Activated T-helper 1 cell treated with Interleukin-2 at 50 U/mL for 16 hours (primary cell): Measurements from ENCODE around the gene STK10.

Experiments used
- DNase-seq: peaks from one replicate; pipeline ENCODE4 v3.0.0-alpha.2; 2020; ENCODE audit warnings: low read depth

Gene STK10

DNA sequence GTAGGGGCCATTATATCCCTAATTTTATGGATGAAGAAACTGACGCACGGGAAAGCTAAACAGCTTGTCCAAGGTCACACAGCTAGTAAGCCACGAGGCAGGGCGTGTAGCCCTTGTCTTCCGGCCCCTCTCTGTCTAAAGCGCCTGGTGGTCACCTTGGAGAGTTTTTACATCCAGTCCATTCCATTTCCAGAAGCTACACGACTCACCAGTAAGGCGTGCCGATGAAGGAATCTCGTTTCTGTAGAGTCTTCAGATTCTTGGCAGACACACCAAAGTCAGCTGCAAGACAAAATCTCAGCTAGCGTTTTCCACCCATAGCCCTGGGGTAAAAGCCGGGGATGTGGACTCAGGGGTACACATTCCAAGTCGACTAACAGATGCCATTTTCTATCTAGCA lies 80.5 kb downstream of the STK10 start:
- no peak for DNase-seq

DNA sequence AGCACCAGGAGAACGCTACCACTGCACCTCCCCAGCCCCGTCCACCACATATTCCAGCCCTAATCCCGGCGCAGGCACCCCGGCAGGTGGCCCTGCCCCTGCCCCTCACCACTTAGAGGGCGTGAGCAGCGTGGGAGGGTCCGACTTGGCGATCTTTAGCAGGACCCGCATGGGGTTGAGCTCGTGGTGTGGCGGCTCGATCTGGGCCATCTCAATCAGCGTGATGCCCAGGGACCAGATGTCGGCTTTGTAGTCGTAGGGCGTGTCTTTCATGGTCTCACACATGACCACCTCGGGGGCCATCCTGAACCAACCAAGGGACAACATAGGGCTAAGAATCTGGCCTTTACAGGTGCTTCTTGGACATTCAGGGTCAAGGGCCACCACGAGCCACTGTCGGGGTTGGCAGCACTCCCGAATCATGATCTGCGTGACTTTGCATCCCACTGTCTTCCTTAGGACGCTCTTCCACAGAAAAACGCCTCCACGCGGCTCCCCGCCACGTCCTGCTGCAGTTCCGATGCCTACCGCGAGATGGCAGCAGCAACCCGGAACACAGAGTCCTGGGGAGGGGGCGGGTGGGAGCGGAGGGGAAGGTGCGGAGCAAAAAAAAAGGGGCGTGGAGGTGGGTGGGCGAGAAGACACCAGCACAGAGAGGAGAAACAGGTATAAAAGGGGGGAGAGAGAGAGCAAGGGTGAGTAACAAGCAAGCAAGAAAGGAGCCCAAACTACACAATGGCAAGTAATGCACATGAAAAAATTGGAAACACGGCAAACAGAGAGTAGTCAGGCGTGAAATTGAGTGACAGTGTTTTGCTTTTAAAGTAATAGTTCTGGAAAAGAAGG lies 81.3 kb downstream of the STK10 start:
- DNase-seq: peak; percentile 53

DNA sequence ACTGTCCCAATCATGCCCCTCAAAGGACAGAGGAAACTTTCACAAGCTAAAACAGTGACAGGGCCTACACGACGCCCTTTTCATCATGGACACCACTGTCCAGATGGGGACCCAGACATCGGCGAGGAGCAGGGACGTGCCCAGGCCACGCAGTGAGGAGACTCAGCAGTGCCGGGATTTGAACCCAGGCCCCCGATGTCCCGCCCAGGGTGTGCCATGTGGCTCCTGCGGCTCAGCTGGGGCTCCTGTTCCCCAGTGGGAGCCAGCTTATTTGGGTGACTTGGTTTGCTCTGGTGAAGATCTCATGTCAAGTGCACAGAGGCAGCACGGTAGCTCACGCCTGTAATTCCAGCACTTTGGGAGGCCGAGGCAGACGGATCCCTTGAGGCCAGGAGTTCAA lies 82.2 kb downstream of the STK10 start:
- no peak for DNase-seq

DNA sequence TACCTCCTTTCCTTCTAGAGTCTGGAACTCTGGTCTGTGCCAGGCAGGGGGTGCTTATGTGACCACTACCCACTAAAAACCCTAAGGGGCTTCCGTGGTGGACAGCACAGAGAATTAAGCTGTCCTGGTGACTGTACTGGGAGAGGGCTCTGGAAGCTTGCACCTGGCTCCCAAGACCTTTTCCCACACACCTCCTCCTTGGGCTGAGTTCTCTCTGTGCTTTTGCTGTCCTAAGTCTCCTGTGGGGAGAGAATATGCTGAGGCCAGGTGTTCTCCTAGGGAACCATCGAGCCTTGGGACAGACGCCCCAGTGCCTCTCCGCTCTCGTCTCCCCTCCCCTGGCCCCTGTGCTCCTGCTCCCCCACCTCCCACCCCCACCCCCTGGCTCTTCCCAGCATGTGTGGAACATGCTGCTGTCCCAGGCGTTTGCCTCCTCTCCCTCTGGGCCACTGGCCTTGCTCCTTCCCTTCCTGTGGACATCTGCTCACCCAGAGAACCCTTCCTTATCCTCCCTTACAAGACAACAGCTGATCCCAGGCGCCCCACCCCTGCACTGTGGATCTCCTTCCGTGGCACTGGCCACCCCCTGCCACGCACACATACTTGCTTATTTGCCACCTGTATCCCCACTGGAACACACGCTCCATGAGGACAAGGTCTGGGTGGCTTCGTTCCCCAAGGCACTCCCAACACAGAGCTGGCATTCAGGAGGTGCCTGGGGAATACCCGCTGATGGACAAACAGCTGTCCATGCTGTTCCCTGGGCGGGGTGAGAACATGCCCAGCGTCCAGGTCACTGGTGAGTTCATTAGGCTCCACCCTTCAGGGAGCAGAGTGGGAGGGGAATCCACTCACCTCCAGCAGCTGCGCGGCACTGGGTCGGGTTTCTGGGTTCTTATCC lies 83.0 kb downstream of the STK10 start:
- no peak for DNase-seq

DNA sequence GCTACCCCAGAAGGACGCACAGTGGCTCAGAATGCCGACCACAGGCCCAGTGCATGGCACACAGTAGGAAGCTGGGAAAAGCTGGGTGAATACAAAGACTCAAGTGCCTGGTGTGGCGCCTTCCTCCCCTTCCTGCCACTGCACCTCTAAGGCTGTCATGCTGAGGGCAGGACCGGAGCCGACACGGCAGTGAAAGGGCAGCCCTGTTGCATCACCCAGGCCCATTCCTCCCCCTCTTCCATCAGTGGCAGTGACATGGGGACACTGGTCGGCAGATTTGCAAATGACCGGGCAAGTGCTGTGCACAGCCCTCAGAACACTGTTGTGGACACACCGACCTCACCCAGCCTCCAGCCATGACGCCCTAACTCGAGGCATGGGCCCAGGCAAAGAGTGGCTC lies 84.0 kb downstream of the STK10 start:
- no peak for DNase-seq

DNA sequence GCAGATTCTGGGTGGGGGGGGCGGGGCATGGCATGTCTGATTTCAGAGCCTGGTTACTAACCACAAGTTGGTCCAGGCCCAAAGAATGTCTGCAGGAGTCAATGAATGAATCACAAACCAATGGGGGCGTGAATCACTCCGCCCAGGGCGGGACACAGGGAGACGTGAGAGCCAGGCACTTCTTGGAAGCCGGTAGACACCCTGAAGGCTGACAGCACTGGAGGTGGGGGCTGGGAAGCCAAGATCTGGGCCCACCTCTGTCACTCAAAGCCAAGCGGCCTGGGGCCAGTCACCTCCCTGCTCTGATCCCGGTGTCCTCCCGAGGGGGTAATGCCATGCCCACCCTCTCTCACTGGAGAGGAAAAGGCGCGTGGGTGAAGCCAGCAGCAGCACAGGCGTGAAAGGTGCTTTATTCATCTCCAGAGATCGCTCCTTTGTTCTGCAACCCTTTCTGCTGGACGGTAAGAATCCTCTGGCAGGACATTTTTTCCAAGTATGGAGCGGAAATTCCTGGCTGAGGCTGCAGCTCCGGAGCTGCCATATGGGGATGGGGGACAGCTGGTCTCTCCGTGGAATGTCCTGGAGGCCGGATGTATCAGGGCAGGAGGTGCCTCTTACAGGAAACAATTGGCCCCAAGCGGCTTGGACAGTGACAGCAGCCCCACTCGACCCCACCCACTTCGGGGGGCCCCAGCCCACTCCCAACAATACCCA lies 85.0 kb downstream of the STK10 start:
- no peak for DNase-seq

DNA sequence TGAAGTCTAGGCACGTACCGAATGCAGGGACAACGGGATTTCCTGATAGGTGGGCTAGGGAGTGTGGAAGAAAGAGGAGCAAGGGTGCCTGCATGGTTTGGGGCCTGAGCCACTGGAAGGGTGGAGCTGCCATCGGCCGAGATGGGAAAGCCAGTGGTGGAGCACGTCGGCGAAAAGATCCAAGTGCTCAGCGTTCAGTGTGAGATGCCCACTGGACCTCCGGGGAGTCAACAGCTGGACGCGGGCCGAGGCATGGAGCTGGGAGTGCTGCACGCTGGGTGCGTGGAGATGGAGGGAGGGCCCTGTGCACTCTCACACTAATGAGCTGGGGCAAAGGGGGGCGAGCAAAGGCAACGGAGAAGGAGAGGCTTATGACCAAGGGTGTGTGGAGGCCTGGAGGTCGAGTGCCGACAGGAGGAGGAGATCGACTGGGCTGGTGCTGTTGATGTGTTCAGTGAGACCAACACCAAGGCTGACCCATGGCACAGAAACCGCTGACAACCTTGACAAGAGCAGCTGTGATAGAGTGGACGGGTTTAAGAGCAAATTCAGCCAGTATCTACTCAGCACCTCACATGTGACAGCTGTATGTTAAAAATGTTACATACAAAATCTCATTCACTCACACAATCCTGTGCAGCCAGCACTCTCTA lies 85.7 kb downstream of the STK10 start:
- DNase-seq: no peak

DNA sequence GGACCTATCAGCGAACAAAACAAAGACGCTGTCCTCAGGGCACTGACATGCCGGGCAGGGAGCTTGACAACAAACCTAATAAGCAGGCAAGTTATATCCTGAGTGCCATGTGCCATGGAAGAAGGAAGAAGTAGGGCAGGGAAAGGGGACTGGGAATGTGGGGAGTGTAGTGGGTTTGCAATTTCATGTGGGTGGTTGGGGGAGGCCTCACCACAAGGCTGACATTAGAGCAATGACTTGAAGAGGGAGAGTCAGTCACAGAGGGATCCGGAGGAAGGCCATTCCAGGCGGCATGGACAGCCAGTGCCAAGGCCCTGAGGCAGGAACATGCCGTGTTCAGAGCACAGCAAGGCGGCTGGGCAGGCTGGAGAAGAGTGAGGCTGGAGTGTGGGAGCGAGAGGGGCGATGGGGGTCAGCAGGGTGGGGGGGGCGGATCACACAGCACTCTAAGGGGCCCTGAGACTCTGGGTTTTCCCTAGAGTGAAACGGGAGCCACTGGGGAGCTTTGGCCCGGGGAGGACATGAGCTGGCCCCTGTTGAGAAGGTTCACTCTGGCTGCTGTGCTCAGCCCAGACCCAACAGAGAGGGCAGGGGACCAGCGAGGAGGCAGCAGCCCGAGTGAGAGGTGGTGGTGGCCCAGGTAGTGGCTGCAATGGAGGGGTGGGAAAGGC lies 86.3 kb downstream of the STK10 start:
- no peak for DNase-seq

DNA sequence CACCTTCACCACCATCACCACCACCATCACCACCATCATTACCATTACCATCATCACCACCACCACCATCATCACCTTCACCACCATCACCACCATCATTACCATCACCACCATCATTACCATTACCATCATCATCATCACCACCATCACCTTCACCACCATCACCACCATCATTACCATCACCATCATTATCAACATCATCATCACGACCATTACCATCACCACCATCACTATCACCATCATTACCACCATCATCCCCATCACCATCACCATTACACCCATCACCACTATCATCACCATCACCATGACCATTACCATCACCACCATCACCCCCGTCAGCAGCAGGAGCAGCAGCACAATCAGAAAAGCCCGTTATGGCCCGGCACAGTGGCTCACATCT lies 89.1 kb downstream of the STK10 start:
- no peak for DNase-seq

DNA sequence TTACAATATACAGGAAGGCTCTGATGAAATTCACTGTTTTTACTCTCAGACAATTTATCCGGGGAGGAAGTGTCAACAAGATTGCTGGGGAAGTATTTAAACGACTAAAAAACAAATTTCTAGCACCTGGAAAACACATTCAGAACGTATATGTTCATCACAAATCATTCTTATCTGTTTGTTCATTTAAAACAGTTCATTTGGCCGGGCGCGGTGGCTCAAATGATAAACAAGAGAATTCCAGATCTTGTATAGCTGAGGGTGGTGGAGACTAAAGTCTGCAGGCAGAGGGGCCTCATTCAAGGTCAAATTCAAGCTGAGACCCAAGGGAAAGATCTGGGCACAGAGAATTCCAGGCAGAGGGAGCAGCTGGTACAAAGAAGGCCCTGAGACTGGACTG lies 90.0 kb downstream of the STK10 start:
- DNase-seq: no peak

DNA sequence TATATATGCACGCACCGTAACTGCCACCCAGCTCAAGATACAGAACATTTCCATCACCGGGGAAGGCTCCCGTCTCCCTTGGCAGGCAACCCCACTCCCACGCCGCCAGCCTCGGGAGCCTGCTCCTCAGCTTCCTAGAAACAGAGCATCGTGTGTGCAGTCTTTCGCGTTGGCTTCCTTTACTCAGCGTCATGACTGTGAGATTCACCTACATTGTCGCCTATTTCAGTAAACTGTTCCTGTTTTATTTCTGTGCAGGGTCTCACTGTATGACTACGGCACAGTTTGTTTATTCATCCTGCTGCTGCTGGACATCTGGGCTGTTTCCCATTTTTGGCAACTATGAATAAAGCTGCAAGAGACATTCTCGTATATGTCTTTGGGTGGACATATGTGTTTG lies 90.7 kb downstream of the STK10 start:
- no peak for DNase-seq

DNA sequence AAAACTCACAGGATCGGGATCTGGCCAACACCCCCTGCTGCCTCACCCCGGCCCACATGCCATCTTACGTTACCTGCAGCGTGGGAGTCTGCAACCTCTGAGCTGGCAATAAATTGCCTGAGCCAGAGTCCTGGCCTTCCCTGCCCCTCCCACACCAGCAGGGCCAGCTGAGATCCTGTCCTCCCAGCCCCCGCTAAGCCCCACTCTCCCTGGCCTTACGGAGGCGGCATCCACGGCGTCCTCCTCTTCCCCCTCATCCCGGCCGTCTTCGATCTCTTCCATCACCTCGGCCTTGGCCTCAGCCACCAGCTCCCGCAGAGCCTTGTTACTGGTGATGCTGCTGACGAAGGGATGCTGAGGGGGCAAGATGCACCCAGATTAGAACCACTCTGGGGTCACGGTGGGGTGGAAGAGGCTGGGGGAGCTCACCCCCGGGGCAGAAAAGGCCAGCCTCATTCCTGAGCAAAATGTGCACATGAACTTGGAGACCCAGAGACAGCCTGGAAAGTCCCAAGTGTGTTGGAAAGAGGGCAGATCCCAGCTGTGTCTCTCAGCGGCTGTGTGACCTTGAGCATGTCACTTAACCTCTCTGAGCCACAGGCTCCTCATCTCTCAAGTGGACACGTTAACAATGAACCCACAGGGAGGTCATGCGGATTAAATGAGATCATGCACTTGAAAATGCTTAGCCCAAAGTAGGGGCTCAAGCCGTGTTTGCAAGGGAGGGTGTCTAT lies 91.7 kb downstream of the STK10 start:
- no peak for DNase-seq

DNA sequence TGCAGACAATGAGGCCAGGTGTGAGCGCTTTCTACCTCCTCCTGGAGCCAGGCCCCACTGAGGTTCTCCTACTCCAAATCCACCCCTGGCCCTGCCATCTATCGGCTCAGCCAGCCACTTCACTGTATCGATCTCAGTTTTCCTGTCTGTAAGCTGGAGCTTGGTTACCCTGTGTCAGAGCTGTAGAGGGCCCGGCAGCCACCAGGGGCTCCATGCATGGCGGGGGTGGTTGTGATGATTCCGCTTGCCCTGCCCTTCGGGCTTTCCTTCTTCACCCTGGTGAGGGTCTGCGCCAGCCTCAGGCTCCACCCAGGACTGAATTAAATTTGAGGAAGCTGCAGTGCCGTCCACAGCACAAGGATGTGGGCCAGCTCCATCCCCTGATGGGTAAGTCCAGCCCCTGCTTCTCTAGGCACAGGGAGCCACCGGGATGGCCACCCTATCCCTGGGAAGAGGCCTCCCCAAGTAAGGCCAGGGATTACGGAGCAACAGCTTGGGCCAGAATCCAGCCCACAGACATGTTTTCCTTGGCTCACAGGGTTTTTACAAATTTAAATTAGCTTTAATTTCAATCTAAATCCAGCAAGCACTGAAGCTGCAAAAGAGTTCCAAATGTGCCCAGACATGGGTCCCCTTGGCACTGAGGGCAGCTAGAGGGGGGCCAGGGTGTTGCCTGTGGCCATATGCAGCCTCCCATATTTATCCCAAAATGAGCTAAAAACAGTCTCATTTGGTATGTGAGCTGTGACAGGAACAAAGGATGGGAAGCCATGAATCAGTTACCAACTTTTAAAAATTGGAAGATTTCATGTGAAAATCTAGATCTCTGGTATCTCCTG lies 92.4 kb downstream of the STK10 start:
- DNase-seq: no peak

DNA sequence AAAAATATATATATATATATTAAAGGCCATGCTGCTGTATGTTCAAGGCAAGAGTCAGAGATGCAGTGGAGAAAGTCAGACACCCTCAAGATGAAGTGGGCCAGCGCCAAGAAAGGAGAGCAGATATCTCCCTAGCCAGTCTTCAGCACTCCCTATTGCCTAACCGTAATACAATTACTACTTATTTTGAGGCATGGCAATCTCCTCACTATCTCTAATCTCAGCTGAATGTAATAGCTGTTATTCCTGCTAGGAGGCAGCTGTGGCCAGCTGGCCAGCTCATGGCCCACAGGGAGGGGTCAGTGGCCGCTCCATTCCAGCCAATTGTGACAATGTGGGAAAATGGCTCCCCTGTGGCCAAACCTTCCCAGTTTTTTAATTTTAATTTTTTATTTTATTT lies 94.1 kb downstream of the STK10 start:
- no peak for DNase-seq

DNA sequence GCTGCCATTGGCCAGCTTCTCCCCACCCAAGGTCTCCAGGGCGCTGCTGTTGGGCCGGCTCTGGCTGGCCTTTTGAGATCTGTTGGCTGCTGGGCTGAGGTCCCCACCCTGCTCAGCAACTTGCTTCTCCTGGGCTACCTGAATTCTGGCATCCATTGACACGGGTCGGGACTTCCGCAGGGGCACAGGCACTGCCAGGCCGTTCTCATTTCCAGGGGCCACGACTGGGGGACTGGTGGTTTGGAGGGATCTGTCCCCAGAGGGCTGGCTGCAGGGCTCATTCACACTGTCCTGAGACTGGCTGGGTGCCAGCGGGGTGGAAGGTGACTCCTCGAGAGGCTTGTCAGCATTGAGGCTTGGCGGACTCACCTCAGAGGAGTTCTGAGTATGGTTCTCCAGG lies 94.5 kb downstream of the STK10 start:
- DNase-seq: no peak

DNA sequence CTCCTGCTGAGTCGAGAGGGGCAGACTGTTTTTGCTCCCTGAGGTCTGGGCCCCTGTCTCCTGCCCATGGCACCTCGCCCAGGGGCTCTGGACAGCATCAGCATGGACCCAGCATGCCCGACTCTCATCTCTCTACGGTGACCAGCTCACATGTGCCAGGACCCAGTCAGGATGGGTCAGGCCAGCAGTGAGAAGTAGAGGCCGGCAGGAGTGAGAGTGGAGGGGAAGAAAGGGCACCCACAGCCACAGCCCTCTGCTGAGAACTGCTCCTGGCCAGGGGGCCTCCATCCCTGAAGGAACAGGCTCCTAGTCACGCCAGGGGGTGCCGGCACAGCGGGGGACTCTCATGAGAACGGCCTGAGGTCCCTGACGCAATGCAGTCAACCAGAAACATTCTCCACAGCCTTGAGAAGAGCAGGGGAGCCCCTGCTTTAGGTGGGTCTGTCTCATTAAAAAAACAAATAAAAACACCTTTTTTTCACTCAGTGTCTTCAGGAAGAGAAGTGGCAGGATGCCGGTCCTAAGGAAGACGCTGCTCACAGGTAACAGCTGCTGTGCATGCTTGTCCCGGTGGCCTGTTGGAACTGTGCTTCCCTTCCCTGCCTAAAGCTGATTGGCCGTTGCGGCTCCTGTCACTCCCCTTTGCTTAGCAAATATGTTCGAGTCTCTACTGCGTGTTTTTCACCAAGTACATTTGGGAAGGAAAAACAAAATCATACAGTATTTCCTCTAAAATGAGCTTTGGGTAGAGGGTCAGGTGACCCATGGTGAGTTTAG lies 95.9 kb downstream of the STK10 start:
- DNase-seq: no peak

DNA sequence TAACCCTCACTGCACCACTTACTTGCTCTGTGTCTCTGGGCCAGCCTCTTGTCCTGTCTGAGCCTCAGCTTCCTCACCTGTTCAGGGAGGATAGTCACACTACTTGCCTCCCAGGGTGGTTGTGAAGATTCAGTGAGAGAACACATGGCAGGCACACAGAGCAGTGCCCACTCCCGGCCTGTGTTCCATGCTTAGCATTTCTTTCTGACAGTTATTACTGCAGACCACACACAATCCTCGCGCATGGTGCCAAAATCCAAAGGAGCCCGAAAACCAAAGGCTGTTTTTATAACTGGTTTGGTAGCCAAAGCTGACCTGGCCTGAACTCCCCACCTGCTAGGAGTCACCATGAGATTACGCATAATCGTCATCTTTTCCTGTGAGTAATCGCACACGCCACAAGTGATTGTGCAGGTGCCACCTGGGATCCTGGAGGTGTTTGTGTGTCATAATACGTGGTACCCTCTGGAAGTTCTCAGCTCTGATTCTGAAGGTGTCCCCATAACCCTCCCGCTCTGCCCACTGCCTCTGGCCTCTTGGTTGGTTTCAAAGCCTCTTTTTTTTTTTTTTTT lies 97.0 kb downstream of the STK10 start:
- DNase-seq: no peak

DNA sequence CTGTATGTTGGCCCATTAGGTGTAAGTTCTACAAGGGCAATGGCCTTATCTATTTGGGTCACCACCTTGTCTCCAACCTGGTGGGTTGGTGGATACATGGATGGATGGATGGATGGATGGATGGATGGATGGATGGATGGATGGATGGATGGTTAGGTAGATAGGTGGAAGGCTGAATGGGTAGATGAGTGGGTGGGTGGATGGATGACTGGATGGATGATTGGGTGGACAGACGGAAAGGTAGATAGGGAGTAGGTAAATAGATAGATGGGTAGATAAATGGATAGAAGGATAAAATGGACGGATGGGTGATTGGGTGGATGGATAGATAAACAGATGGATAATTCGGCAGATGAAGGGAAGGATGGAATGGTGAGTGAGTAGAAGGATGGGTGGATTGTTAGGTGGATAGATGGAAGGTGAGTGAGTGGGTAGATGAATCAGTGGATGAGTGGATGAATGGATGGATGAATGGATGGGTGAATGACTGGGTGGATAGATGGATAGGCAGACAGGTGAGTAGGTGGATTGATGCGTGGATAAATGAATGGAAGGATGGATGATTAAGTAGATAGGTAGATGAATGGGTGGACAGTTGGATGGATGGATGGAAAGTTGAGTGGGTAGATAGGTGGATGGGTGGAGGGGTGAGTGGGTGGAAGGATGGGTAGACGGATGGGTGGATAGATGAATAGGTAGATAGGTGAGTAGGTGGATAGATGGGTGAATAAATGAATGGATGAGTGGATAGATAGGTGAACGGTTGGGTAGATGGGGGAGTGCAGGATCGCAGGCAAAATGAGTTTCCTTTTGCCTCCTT lies 98.5 kb downstream of the STK10 start:
- no peak for DNase-seq
